Lung (tissue), 12 donors: ENCODE results near the gene MEGF9. TPM values are rescaled to one million over a fixed set of nuclear protein-coding genes. Genes with fewer than 3 reads are reported as not detected.

ENCODE experiments used
- ATAC-seq: fragments of 200-7000 bp; cut with Tn5 transposase; one replicate; pipeline ENCODE4 v1.9.1; 2020; ENCODE audit warnings: moderate number of reproducible peaks; ENCODE audit not compliant: insufficient read depth, low FRiP score
- DNase-seq, 3 donors: peaks; one replicate each; pipeline ENCODE4 v3.0.0-alpha.2; 2013 to 2017
- H3K27ac ChIP-seq, 2 donors: one replicate each; pipeline ENCODE4 v1.5.1; 2013; ENCODE audit warnings: mild to moderate bottlenecking in 2 of 2, moderate library complexity in 2 of 2, control low read depth in 1 of 2, inconsistent platforms in 1 of 2, low read depth in 1 of 2, low read length in 1 of 2
- H3K27me3 ChIP-seq, 3 donors: one replicate each; pipeline ENCODE4 v1.5.1; 2013; ENCODE audit warnings: low read length in 2 of 3; ENCODE audit not compliant: control insufficient read depth in 3 of 3, insufficient read depth in 3 of 3
- H3K36me3 ChIP-seq, 4 donors: one replicate each; pipeline ENCODE4 v1.5.1; 2013; ENCODE audit warnings: low read length in 4 of 4, mild to moderate bottlenecking in 1 of 4, moderate library complexity in 1 of 4; ENCODE audit not compliant: control insufficient read depth in 4 of 4, insufficient read depth in 4 of 4
- H3K4me1 ChIP-seq, 5 donors: one replicate each; pipeline ENCODE4 v1.5.1; 2013; ENCODE audit warnings: low read length in 5 of 5, mild to moderate bottlenecking in 2 of 5, moderate library complexity in 1 of 5; ENCODE audit not compliant: control insufficient read depth in 5 of 5, insufficient read depth in 5 of 5
- H3K4me3 ChIP-seq: one replicate; pipeline ENCODE4 v1.5.1; 2013; ENCODE audit warnings: mild to moderate bottlenecking, control low read depth, moderate library complexity
- H3K9ac ChIP-seq, 2 donors: one replicate each; pipeline ENCODE4 v1.5.1; 2013; ENCODE audit warnings: low read length in 2 of 2, control low read depth in 1 of 2; ENCODE audit not compliant: insufficient read depth in 1 of 2
- H3K9me3 ChIP-seq, 4 donors: one replicate each; pipeline ENCODE4 v1.5.1; 2013; ENCODE audit warnings: low read length in 3 of 4, mild to moderate bottlenecking in 1 of 4, moderate library complexity in 1 of 4; ENCODE audit not compliant: control insufficient read depth in 4 of 4, insufficient read depth in 3 of 4
- CTCF ChIP-seq: IDR thresholded peaks from 2 replicates; pipeline ENCODE4 v1.5.1; 2012; ENCODE audit warnings: mild to moderate bottlenecking; ENCODE audit errors: control extremely low read depth, extremely low read depth
- WGBS, 2 donors: extraction: QIAGEN DNeasy Blood & Tissue Kit; methylation state at CpG; one replicate each; pipeline ENCODE4 v1.1.7; 2013; 5-methylcytosine and 5-hydroxymethylcytosine counted together
- polyA plus RNA-seq, 2 donors: library from polyadenylated mRNA; stranded (reverse); fragments of 200-250 nt; gene quantifications; one replicate each; pipeline ENCODE4 v1.2.1, GENCODE V29; 2013
- total RNA-seq, 2 donors: library from RNA; depleted of rRNA in 1 of 2; stranded (reverse); fragments of >200 nt in 1 of 2; gene quantifications; one replicate each; pipeline ENCODE4 v1.2.1, GENCODE V29; 2014 to 2021
- donor health status: control.
- donor health status: control.
- donor health status: Bipolar disorder and iron deficiency.
- donor health status: healthy.
- donor health status: DM: yes; HTN: yes; CAD: no.

MEGF9 gene
- total and polyA plus RNA-seq, 4 donors: 19.2 to 48.3 (median 30.6) TPM

DNA sequence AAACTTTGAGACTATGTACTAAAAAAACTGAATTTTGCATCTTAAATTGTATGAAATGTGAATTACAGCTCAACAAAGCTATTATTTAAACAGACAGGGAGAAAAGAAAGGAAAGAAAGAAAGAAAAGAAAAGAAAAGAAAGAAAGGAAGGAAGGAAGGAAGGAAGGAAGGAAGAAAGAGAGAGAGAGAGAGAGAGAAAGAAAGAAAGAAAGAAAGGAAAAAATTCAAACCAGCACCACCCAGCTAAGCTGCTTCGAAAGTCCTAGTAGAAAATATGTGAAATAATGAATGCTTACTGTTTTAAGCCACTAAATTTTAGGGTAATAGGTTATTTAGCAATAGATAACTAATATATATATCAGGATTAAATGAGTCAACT, 102.6 kb downstream of the MEGF9 start:
- no peak for TF ChIP-seq CTCF
- peaks cover 0 to 11% (median 7%) of the 10 kb centered on the region in 4 donors for H3K36me3 ChIP-seq
- H3K4me3 ChIP-seq: no peak overlapping the region
- 94 to 97% methylated on average over 1 of the region's 1 CpG for WGBS, 2 donors
- no peaks in the 10 kb centered on the region for H3K4me1 ChIP-seq
- no peak for DNase-seq
- H3K27me3 ChIP-seq: no peaks in the 10 kb centered on the region
- no peak overlapping the region for H3K9ac ChIP-seq
- no peak for ATAC-seq
- no peaks in the 10 kb centered on the region for H3K9me3 ChIP-seq
- no peak overlapping the region for H3K27ac ChIP-seq

- no peak for DNase-seq
- ATAC-seq: no peak
- Histone ChIP-seq H3K4me3 (no peak overlapping the region), H3K27me3 (no peaks in the 10 kb centered on the region), H3K4me1 (no peaks in the 10 kb centered on the region), H3K36me3 (peaks cover 0 to 15% (median 7%) of the 10 kb centered on the region in 4 donors), H3K9ac (no peak overlapping the region), H3K27ac (no peak overlapping the region), H3K9me3 (no peaks in the 10 kb centered on the region)
- TF ChIP-seq CTCF: no peak
Observed at GRCh38 chr9:120610975-120611689, 103.1 kb downstream of the MEGF9 start.

DNA sequence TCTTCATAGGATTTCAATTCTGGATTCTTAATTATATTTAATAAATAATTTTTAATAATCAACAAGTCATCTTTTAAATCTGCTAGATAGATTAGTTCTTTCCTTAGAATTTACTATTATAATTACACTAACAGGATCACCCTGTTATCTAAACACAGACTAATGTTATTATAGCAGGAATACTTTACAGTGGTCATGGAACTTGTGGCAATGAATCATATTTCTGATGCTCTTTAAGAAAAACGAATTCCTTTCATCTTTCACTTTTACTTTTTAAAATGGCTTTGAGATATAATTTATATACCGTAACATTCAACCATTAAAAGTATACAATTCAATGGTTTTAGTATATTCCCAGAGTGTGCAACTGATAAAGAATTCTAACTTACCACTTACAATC, 104.6 kb downstream of the MEGF9 start:
- no peak for DNase-seq
- WGBS, 2 donors: 94 to 95% methylated on average over 2 of the region's 2 CpGs
- Histone ChIP-seq H3K9ac (no peak overlapping the region), H3K36me3 (peaks cover 3 to 23% (median 9%) of the 10 kb centered on the region in 4 donors), H3K27me3 (no peaks in the 10 kb centered on the region), H3K4me3 (no peak overlapping the region), H3K27ac (no peak overlapping the region), H3K4me1 (no peaks in the 10 kb centered on the region), H3K9me3 (no peaks in the 10 kb centered on the region)
- ATAC-seq: no peak
- no peak for TF ChIP-seq CTCF

DNA sequence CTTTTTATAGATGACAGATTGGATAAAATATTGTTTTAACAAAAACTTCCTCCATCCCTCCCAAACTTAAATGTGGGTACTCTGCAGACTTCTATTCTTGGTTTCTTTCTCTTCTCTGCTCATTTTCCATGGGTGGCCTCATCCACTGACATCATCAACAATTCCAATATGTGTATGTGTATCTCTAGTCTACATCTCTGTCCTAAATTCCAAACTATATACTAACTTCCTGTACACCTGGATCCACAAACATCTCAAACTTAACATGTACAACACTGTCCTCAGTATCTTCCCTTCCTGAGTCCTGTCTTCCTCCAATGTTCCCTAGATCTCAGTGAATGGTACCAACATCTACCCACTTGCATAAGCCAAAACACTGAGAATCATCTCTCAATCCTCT, 105.8 kb downstream of the MEGF9 start:
- no peaks in the 10 kb centered on the region for H3K9me3 ChIP-seq
- no peak for ATAC-seq
- no peaks in the 10 kb centered on the region for H3K4me1 ChIP-seq
- no peak overlapping the region for H3K4me3 ChIP-seq
- H3K27ac ChIP-seq: no peak overlapping the region
- DNase-seq: no peak
- TF ChIP-seq CTCF: no peak
- no peaks in the 10 kb centered on the region for H3K27me3 ChIP-seq
- H3K9ac ChIP-seq: no peak overlapping the region
- peaks cover 3 to 24% (median 10%) of the 10 kb centered on the region in 4 donors for H3K36me3 ChIP-seq
